Nephron (organoid): Measurements from ENCODE around the gene ABR.
A peak's percentile ranks its signal among the peaks of the same experiment; 100 is the strongest.
"Not testable (repeated sequence)": the region's sequence is repeated elsewhere in the genome, so short reads cannot be mapped to it uniquely, and the experiment has no call there.

ENCODE experiments used
- H3K27ac Mint-ChIP-seq, 3 experiments: 2 replicates each; pipeline ENCODE4 v1.8.0; 2020; ENCODE audit warnings: mixed read lengths in 3 of 3, mild to moderate bottlenecking in 2 of 3, moderate library complexity in 1 of 3
- H3K27me3 Mint-ChIP-seq: 2 replicates; pipeline ENCODE4 v1.8.0; 2021; ENCODE audit warnings: low read depth, mild to moderate bottlenecking, moderate library complexity, mixed read lengths
- H3K36me3 Mint-ChIP-seq: 2 replicates; pipeline ENCODE4 v1.8.0; 2020; ENCODE audit warnings: low read depth, mixed read lengths
- H3K4me1 Mint-ChIP-seq: 2 replicates; pipeline ENCODE4 v1.8.0; 2020; ENCODE audit warnings: mixed read lengths
- H3K4me3 Mint-ChIP-seq, 3 experiments: 2 replicates each; pipeline ENCODE4 v1.8.0; 2020; ENCODE audit warnings: mild to moderate bottlenecking in 3 of 3, mixed read lengths in 3 of 3, moderate library complexity in 2 of 3
- H3K9me3 Mint-ChIP-seq: 2 replicates; pipeline ENCODE4 v1.8.0; 2020; ENCODE audit warnings: mixed read lengths
- CTCF ChIP-seq, 3 experiments: fragments of 200-600 bp; sonication (generic); IDR thresholded peaks; one replicate each; pipeline ENCODE4 v1.5.0; 2021; ENCODE audit warnings: antibody characterized with exemption in 3 of 3; ENCODE audit not compliant: unreplicated experiment in 3 of 3

Gene ABR

GRCh38 chr17:1001640-1002411 is 178.0 kb downstream of the ABR start:
- Mint-ChIP-seq H3K27me3 (no peaks in the 10 kb centered on the region), H3K4me1 (peaks cover 70% of the 10 kb centered on the region), H3K27ac (peak overlapping the region; percentile 70 to 77 (median 74)), H3K9me3 (no peaks in the 10 kb centered on the region), H3K4me3 (peak overlapping the region in 2 of 3 experiments; percentile 22 to 52), H3K36me3 (peaks cover 52% of the 10 kb centered on the region)
- TF ChIP-seq CTCF (IDR thresholded peaks at IDR 0.05; ENCODE audit: unreplicated experiment in 3 of 3): no peak

- Mint-ChIP-seq H3K4me3 (peak overlapping the region; percentile 4 to 67 (median 49)), H3K9me3 (no peaks in the 10 kb centered on the region), H3K4me1 (peaks cover 72% of the 10 kb centered on the region), H3K36me3 (peaks cover 52% of the 10 kb centered on the region), H3K27me3 (no peaks in the 10 kb centered on the region), H3K27ac (peak overlapping the region; percentile 70 to 92 (median 77))
- TF ChIP-seq CTCF (IDR thresholded peaks at IDR 0.05; ENCODE audit: unreplicated experiment in 3 of 3): no peak
Measured at GRCh38 chr17:1000597-1001461, 179.0 kb downstream of the ABR start.

GRCh38 chr17:998111-998510 is 181.7 kb downstream of the ABR start:
- Mint-ChIP-seq H3K36me3 (peaks cover 37% of the 10 kb centered on the region), H3K4me1 (peaks cover 57% of the 10 kb centered on the region)
- TF ChIP-seq CTCF (IDR thresholded peaks at IDR 0.05; ENCODE audit: unreplicated experiment in 3 of 3): no peak

GRCh38 chr17:996554-997344 is 183.0 kb downstream of the ABR start, which contains the start of gene TIMM22:
TSS of gene TIMM22 (plus strand) at chr17:997129. CDS start at chr17:997143, 14 bp downstream.
- Mint-ChIP-seq H3K27me3 (peaks cover 6% of the 10 kb centered on the region), H3K9me3 (no peaks in the 10 kb centered on the region), H3K36me3 (peaks cover 26% of the 10 kb centered on the region), H3K4me1 (peaks cover 43% of the 10 kb centered on the region), H3K27ac (peak within 1 kb of the TSS; percentile 100), H3K4me3 (peak within 1 kb of the TSS; percentile 97 to 100 (median 99))
- TF ChIP-seq CTCF (IDR thresholded peaks at IDR 0.05; ENCODE audit: unreplicated experiment in 3 of 3): peak; percentile 94 to 97 (median 95)

More at GRCh38 chr17:998111-998510, 181.7 kb downstream of the ABR start:
- Mint-ChIP-seq H3K27me3 (peaks cover 4% of the 10 kb centered on the region), H3K9me3 (no peaks in the 10 kb centered on the region), H3K4me3 (peak overlapping the region; percentile 97 to 100 (median 99)), H3K27ac (peak overlapping the region; percentile 82 to 100 (median 85))

- H3K9me3 Mint-ChIP-seq, H3K27ac Mint-ChIP-seq: not testable (repeated sequence)
- H3K36me3 Mint-ChIP-seq: peaks cover 12% of the 10 kb centered on the region
- H3K4me1 Mint-ChIP-seq: peaks cover 29% of the 10 kb centered on the region
- peaks cover 11% of the 10 kb centered on the region for H3K27me3 Mint-ChIP-seq
- H3K4me3 Mint-ChIP-seq: peak overlapping the region in 1 of 3 experiments; percentile 42
Measured at GRCh38 chr17:995324-995723, 184.5 kb downstream of the ABR start.
